ENCODE results near the gene CTU2. TPM values are rescaled to one million over a fixed set of nuclear protein-coding genes. Genes with fewer than 3 reads are reported as not detected.

Gene CTU2
- total RNA-seq, 1 experiment from 2014 or later: 52.4 TPM

DNA sequence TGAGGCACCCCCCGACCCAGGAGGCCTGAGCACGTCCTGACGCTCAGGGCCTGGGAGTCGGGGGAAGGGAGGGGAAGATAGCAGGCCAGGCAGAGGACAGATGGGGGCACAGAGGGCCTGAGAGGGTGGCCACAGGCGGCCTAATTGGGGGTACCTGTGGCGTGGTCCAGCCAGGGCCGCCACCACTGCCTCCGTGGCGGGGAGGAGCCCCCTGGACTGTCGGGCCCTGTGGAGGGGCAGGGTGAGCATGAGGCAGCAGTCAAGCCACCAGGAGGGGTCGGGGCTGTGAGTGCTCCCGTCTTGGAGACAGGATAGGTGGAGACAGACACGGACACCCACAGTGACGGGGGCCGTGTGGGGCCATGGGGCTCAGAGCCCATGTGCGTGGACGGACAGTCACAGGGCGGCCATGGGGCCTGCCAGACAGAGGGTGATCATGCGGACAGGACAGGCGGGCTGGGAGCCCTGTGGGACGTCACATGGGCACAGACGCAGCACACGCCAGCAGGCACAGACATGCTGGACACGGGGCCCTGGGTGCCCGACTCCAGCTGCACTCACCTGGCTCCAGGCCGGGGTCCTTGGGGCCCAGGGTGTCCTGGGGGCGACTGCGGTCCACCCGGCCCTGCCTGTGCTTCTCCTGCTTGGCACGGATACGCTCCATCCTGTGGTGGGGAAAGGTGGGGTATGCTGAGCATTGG, 18.7 kb downstream of the CTU2 start:
- peaks cover 3% of the 10 kb centered on the region; the same call in 1 of the 2 replicates for H3K36me3 Mint-ChIP-seq
- no peaks in the 10 kb centered on the region for H3K9me3 Mint-ChIP-seq
- H3K4me1 Mint-ChIP-seq: no peaks in the 10 kb centered on the region
- DNase-seq (ENCODE audit: low spot score) (no peak), ATAC-seq (no peak)
- no peak for TF ChIP-seq CTCF (IDR thresholded peaks at IDR 0.05)
- TF ChIP-seq NR1H2 (CRISPR knock-in tag; IDR thresholded peaks at IDR 0.05): no peak
- no peak for TF ChIP-seq CREB1 (CRISPR knock-in tag; IDR thresholded peaks at IDR 0.05)
- TF ChIP-seq ZNF138 (CRISPR knock-in tag; conservative IDR thresholded peaks at IDR 0.05): no peak
- no peak for TF ChIP-seq USF1 (CRISPR knock-in tag; IDR thresholded peaks at IDR 0.05)
- TF ChIP-seq CREM (CRISPR knock-in tag; IDR thresholded peaks at IDR 0.05): no peak
- TF ChIP-seq KAT7 (CRISPR knock-in tag; IDR thresholded peaks at IDR 0.05; ENCODE audit: borderline replicate concordance): no peak
- no peak for TF ChIP-seq ZNF121 (CRISPR knock-in tag; IDR thresholded peaks at IDR 0.05)
- TF ChIP-seq, protein P1, sequence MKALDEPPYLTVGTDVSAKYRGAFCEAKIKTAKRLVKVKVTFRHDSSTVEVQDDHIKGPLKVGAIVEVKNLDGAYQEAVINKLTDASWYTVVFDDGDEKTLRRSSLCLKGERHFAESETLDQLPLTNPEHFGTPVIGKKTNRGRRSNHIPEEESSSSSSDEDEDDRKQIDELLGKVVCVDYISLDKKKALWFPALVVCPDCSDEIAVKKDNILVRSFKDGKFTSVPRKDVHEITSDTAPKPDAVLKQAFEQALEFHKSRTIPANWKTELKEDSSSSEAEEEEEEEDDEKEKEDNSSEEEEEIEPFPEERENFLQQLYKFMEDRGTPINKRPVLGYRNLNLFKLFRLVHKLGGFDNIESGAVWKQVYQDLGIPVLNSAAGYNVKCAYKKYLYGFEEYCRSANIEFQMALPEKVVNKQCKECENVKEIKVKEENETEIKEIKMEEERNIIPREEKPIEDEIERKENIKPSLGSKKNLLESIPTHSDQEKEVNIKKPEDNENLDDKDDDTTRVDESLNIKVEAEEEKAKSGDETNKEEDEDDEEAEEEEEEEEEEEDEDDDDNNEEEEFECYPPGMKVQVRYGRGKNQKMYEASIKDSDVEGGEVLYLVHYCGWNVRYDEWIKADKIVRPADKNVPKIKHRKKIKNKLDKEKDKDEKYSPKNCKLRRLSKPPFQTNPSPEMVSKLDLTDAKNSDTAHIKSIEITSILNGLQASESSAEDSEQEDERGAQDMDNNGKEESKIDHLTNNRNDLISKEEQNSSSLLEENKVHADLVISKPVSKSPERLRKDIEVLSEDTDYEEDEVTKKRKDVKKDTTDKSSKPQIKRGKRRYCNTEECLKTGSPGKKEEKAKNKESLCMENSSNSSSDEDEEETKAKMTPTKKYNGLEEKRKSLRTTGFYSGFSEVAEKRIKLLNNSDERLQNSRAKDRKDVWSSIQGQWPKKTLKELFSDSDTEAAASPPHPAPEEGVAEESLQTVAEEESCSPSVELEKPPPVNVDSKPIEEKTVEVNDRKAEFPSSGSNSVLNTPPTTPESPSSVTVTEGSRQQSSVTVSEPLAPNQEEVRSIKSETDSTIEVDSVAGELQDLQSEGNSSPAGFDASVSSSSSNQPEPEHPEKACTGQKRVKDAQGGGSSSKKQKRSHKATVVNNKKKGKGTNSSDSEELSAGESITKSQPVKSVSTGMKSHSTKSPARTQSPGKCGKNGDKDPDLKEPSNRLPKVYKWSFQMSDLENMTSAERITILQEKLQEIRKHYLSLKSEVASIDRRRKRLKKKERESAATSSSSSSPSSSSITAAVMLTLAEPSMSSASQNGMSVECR (CRISPR knock-in tag; IDR thresholded peaks at IDR 0.05; ENCODE audit: borderline replicate concordance): no peak
- TF ChIP-seq ZNF317 (CRISPR knock-in tag; IDR thresholded peaks at IDR 0.05; ENCODE audit: borderline replicate concordance, low read depth): no peak
- TF ChIP-seq GRHL2 (CRISPR knock-in tag; IDR thresholded peaks at IDR 0.05; ENCODE audit: insufficient replicate concordance, severe bottlenecking): no peak
- TF ChIP-seq, protein P2, sequence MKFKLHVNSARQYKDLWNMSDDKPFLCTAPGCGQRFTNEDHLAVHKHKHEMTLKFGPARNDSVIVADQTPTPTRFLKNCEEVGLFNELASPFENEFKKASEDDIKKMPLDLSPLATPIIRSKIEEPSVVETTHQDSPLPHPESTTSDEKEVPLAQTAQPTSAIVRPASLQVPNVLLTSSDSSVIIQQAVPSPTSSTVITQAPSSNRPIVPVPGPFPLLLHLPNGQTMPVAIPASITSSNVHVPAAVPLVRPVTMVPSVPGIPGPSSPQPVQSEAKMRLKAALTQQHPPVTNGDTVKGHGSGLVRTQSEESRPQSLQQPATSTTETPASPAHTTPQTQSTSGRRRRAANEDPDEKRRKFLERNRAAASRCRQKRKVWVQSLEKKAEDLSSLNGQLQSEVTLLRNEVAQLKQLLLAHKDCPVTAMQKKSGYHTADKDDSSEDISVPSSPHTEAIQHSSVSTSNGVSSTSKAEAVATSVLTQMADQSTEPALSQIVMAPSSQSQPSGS (CRISPR knock-in tag; IDR thresholded peaks at IDR 0.05; ENCODE audit: borderline replicate concordance, low read depth): no peak
- no peak for TF ChIP-seq MXD4 (CRISPR knock-in tag; IDR thresholded peaks at IDR 0.05; ENCODE audit: borderline replicate concordance)
- CTCF ChIA-PET: interaction anchor here (1.4 to 4.0 kb wide), 2 partner anchors 12 to 18 kb away, joined by 6 to 21 read pairs; no protein-coding TSS in a partner anchor
- no peaks in the 10 kb centered on the region for H3K27me3 Mint-ChIP-seq (ENCODE audit: low read depth)
- no peak overlapping the region for H3K4me3 Mint-ChIP-seq
- POLR2A ChIA-PET: no interaction called here
- no peak overlapping the region for H3K27ac Mint-ChIP-seq

DNA sequence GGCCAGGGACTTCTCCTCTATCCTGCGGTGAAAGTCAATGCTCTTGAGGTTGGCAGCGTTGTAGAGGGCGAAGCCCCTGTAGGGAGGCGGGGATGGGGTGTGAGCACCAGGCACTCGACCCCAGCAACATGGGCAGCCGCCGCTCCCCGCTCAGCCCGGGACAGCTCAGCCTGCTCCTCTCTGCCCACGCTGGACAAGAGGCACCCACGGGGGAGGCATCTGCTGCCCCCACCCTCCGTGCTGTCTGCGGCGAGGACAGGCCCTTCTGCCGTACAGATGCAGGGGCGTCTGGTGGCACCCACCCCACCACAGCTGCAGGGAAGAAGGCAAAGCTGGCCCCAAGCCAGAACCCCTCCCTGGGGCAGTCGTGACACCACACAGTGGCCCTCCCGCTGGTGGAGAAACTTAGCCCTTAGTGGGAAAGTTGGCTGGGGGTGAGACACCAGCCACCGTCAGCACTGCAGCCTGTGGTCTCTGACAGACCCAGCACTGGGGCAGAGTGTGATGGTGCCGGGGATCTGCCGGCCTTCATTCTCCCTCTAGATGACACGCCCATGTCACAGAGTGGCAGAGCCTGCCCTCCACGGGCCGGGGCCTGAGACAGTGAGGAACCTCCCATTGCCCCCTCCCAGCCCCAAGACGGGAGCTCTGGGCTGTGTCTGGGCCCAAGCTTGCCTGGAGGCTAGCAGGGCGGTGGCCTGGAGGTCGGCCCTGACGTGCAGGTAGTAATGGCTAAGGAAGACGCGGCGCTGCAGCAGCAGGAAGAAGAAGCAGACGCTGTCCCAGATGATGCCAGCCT, 19.5 kb downstream of the CTU2 start:
- H3K36me3 Mint-ChIP-seq: no peaks in the 10 kb centered on the region
- H3K27ac Mint-ChIP-seq: no peak overlapping the region
- DNase-seq (ENCODE audit: low spot score) (no peak), ATAC-seq (no peak)
- H3K9me3 Mint-ChIP-seq: no peaks in the 10 kb centered on the region
- no peaks in the 10 kb centered on the region for H3K27me3 Mint-ChIP-seq (ENCODE audit: low read depth)
- ChIA-PET CTCF (interaction anchor here (1.4 to 4.0 kb wide), 2 partner anchors 12 to 17 kb away, joined by 6 to 21 read pairs; no protein-coding TSS in a partner anchor), POLR2A (no interaction called here)
- H3K4me3 Mint-ChIP-seq: no peak overlapping the region
- H3K4me1 Mint-ChIP-seq: no peaks in the 10 kb centered on the region
- TF ChIP-seq, protein P3, sequence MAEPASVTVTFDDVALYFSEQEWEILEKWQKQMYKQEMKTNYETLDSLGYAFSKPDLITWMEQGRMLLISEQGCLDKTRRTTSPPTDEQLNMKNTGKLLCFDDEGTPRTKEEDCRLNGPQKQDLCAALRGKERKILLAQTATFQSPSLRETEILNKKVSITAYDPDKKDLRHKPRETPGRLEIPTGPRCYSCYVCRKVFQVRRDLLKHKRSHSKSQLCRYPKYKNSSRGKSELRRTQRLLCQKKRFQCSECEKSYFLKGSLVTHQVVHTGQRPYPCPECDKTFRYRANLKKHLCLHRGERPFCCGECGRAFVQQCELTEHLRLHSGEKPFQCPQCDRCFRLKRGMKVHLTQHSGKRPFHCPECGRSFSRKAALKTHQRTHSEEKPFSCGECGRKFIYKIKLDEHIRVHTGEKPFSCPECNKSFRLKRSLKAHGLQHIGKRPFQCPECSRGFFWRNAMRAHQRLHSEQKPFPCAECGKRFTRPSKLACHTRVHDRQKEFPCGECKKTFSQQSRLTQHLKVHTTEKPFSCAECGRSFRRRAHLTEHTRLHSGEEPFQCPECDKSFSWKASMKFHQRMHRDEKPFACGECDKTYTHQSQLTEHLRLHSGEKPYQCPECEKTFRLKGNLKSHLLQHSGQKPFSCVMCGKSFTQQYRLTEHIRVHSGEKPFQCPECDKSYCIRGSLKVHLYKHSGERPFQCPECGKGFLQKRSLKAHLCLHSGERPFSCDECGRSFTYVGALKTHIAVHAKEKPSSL (CRISPR knock-in tag; conservative IDR thresholded peaks at IDR 0.05): no peak
- TF ChIP-seq E2F4 (CRISPR knock-in tag; IDR thresholded peaks at IDR 0.05; ENCODE audit: borderline replicate concordance, low read depth) (no peak), MYBL2 (CRISPR knock-in tag; IDR thresholded peaks at IDR 0.05) (no peak), ERG (CRISPR knock-in tag; IDR thresholded peaks at IDR 0.05) (no peak), GRHL2 (CRISPR knock-in tag; IDR thresholded peaks at IDR 0.05; ENCODE audit: insufficient replicate concordance, severe bottlenecking) (no peak)
